ENCODE data around the gene SASH3.

Gene SASH3

DNA sequence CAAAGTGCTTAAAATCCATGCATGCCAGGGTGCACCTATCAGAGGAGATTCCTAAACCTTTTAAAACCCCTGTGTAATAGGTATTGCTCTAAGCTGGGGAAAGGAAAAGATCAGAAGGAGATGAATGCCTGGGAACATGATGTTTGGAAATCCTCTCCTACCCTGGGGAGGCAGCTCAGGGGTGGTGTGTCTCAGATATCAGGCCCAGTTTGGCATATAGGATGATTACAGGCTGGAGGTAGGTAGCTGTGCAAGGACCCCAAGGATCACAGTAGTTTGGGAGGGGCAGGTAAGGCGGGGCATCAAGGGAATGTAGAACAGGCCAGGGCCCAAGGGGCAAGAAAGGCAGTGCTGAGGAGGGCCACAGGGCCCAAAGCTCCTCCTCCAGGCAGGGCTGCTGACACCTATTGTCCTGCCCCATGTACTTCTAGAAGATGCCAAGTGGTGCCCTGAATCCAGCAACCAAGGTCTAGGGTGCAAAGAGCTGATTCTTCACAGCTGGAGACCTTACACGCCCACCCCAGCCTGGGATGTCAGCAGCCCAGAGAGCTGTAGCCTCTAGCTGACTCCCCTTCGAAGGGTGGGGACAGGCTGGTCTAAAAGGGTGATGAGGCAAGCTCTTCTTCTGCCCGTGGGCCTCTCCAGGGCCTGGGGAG is 17.6 kb downstream of the SASH3 start:
- Mint-ChIP-seq H3K4me1 (ENCODE audit: low read depth) (peaks cover 16% of the 10 kb centered on the region), H3K4me3 (no peak overlapping the region), H3K36me3 (ENCODE audit: low read depth) (peaks cover 48% of the 10 kb centered on the region), H3K9me3 (no peaks in the 10 kb centered on the region), H3K27me3 (ENCODE audit: low read depth) (no peaks in the 10 kb centered on the region), H3K27ac (no peak overlapping the region)
- DNase-seq (ENCODE audit: low spot score), result no peak

DNA sequence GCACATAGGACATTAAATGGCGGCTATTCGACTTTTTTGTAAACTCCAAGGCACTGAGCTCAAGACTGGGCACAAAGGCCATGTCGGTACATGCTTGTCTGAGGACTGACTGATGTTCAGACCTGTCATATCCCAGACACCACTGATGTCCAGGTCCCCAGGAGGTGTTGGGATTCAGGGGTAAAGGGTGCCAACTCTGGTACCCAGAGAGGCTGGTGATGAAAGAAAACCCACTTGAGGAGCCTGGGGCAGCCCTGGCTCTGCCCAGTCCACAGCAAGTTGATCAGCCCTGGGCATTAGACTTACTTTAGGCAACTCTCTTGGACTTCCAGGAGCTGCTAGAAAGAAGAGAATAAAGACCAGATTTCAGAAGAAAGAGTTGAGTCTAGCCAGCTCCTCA is 18.7 kb downstream of the SASH3 start:
- H3K27me3 Mint-ChIP-seq (ENCODE audit: low read depth), result no peaks in the 10 kb centered on the region
- H3K36me3 Mint-ChIP-seq (ENCODE audit: low read depth), result peaks cover 39% of the 10 kb centered on the region
- DNase-seq (ENCODE audit: low spot score), result no peak
- peaks cover 16% of the 10 kb centered on the region for H3K4me1 Mint-ChIP-seq (ENCODE audit: low read depth)
- H3K4me3 Mint-ChIP-seq, result no peak overlapping the region
- no peaks in the 10 kb centered on the region for H3K9me3 Mint-ChIP-seq
- peak overlapping the region; percentile 15 for H3K27ac Mint-ChIP-seq

DNA sequence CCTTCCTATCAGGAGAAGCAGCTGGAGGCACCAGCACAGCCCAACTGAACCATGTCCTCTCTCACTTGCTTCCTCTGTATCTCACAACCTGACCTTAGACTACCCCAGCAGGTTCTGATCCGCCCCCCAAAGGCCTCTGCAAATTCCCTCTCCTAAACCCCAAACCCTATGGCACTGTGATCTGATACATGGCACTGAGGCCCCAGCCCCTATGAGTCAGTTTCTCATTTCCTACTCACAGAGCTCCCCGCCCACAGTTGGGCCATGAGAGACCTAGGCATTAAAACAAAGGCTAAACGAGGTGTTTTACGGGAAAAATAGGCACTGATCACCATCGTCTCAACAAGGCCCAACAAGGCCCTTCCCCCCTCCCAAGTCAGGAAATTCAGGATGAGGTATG is 19.1 kb downstream of the SASH3 start:
- peak overlapping the region; percentile 15 for H3K27ac Mint-ChIP-seq
- H3K27me3 Mint-ChIP-seq (ENCODE audit: low read depth), result no peaks in the 10 kb centered on the region
- H3K9me3 Mint-ChIP-seq, result no peaks in the 10 kb centered on the region
- no peak overlapping the region for H3K4me3 Mint-ChIP-seq
- peak; percentile 47 for DNase-seq (ENCODE audit: low spot score)
- peaks cover 38% of the 10 kb centered on the region for H3K36me3 Mint-ChIP-seq (ENCODE audit: low read depth)
- peaks cover 16% of the 10 kb centered on the region for H3K4me1 Mint-ChIP-seq (ENCODE audit: low read depth)

DNA sequence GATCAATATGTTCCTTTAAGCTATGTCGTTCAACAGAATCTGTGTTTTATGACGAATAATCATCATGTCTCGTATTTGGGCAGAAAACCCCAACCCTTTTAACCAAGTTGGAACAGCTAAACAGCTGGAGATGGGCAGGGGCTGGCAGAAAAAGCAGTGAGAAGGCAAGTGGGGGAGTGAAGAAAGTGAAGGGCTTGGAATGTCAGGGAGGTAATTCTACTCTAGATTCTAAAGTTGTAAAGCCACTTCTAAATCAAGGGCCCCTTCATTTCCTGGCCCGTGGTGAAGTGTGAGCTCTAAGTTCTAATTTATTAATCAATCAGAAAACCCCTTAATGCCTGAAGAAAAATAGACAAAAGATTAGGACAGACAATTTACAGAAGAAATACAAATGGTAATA is 20.4 kb downstream of the SASH3 start:
- Mint-ChIP-seq H3K27ac (no peak overlapping the region), H3K9me3 (no peaks in the 10 kb centered on the region), H3K4me1 (ENCODE audit: low read depth) (peaks cover 14% of the 10 kb centered on the region), H3K27me3 (ENCODE audit: low read depth) (no peaks in the 10 kb centered on the region), H3K4me3 (no peak overlapping the region), H3K36me3 (ENCODE audit: low read depth) (peaks cover 30% of the 10 kb centered on the region)
- DNase-seq (ENCODE audit: low spot score), result no peak

DNA sequence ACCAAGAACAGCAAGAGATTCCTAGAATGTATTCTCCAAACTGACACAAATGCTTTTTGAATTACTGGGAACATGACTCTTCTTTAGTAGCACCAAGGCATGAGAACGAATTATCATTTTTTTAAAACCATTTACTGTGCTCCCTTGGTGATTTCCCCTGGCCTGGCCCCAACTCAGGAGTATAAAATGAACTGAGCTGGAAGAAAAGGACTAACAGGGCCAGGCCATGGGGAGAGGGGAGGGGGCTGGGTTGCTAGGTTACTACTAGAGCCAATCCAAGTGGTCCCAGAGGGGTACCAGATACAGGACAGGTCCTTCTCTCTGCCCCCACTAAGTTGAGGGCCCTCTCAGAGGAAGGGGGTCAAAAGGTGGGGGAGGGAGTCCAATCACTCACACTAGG is 23.1 kb downstream of the SASH3 start:
- H3K27me3 Mint-ChIP-seq (ENCODE audit: low read depth), result no peaks in the 10 kb centered on the region
- H3K9me3 Mint-ChIP-seq, result no peaks in the 10 kb centered on the region
- peaks cover 12% of the 10 kb centered on the region for H3K4me1 Mint-ChIP-seq (ENCODE audit: low read depth)
- DNase-seq (ENCODE audit: low spot score), result no peak
- no peak overlapping the region for H3K27ac Mint-ChIP-seq
- H3K36me3 Mint-ChIP-seq (ENCODE audit: low read depth), result peaks cover 24% of the 10 kb centered on the region
- no peak overlapping the region for H3K4me3 Mint-ChIP-seq

DNA sequence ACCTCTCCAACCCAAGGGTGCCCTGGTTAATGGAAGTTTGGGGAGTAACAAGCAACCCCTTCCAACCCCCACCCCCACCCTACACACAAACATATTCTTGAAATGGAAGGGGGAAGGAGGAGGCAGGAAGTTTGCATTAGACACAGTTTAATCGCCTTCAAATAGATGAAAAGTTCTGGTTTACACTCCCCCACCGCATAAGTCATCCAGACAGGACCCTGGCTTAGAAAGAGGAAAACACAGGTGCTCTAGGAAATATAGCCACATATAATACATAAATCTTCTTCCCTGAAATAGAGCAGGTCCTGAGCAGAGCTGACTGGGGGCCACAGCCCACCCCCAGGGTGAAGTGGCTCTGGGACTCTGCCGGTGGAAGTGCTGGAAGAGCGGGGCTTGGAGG is 25.1 kb downstream of the SASH3 start:
- Mint-ChIP-seq H3K27me3 (ENCODE audit: low read depth) (no peaks in the 10 kb centered on the region), H3K4me1 (ENCODE audit: low read depth) (peaks cover 15% of the 10 kb centered on the region), H3K9me3 (no peaks in the 10 kb centered on the region), H3K36me3 (ENCODE audit: low read depth) (peaks cover 19% of the 10 kb centered on the region), H3K27ac (no peak overlapping the region), H3K4me3 (no peak overlapping the region)
- no peak for DNase-seq (ENCODE audit: low spot score)

DNA sequence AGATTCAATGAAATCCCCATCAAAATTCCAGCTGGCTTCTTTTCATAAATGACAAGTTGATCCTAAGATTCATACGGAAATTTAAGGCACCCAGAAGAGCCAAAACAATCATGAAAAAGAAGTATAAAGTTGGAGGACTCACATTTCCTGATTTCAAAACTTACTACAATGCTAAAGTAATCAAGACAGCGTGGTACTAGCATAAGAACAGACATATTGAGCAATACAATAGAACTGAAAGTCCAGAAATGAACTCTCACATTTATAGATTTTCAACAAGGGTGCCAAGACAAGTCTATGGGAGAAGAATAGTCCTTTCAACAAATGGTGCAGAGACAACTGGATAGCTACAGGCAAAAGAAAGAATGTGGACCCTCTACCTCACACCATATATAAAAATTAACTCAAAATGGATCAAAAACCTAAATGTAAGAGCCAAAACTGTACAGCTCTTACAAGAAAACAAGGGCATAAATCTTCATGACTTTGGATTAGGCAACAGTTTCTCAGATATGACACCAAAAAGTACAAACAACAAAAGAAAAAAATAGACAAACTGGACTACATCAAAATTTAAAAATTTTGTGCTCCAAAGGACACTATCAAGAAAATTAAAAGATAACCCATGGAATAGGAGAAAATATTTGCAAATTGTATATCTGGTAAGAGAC is 28.5 kb downstream of the SASH3 start:
- Mint-ChIP-seq H3K36me3 (ENCODE audit: low read depth) (peaks cover 27% of the 10 kb centered on the region), H3K9me3 (no peaks in the 10 kb centered on the region), H3K4me3 (no peak overlapping the region), H3K27ac (peak overlapping the region; percentile 19), H3K4me1 (ENCODE audit: low read depth) (peaks cover 14% of the 10 kb centered on the region), H3K27me3 (ENCODE audit: low read depth) (no peaks in the 10 kb centered on the region)
- no peak for DNase-seq (ENCODE audit: low spot score)

DNA sequence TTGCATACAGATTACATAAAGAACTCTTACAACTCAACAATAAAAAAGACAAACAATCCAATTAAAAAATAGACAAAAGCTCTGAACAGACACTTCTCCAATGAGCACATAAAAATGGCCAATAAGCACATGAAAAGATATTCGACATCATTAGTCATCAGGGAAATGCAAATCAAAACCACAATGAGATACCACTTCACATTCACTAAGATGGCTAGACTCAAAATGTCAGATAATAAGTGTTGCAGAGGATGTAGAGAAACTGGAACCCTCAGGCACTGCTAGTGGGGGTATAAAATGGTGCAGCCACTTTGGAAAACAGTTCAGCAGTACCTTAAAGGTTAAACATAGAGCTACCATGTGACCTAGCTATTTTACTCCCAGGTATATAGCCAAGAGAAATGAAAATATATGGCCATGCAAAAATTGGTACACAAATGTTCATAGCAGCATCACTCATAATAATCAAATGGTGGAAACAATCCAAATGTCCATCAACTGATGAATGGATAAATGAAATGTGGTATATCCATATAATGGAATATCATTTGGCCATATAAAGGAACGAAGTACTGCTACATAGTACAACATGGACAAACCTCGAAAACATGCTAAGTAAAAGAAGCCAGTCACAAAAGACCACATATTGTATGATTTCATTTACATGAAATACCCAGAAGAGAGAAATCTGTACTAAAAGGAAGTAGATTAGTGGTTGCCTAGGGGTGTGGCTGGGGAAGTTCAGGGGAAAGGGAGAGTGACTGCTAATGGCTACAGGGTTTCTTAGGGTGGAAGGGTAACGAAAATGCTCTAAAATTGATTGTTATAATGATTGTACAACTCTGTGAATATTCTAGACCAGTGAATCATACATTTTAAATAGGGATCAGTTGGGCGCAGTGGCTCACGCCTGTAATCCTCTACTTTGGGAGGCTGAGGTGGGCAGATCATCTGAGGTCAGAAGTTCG is 29.4 kb downstream of the SASH3 start:
- no peaks in the 10 kb centered on the region for H3K9me3 Mint-ChIP-seq
- H3K27me3 Mint-ChIP-seq (ENCODE audit: low read depth), result no peaks in the 10 kb centered on the region
- H3K36me3 Mint-ChIP-seq (ENCODE audit: low read depth), result peaks cover 27% of the 10 kb centered on the region
- peaks cover 14% of the 10 kb centered on the region for H3K4me1 Mint-ChIP-seq (ENCODE audit: low read depth)
- H3K4me3 Mint-ChIP-seq, result no peak overlapping the region
- no peak for DNase-seq (ENCODE audit: low spot score)
- peak overlapping the region; percentile 19 for H3K27ac Mint-ChIP-seq

DNA sequence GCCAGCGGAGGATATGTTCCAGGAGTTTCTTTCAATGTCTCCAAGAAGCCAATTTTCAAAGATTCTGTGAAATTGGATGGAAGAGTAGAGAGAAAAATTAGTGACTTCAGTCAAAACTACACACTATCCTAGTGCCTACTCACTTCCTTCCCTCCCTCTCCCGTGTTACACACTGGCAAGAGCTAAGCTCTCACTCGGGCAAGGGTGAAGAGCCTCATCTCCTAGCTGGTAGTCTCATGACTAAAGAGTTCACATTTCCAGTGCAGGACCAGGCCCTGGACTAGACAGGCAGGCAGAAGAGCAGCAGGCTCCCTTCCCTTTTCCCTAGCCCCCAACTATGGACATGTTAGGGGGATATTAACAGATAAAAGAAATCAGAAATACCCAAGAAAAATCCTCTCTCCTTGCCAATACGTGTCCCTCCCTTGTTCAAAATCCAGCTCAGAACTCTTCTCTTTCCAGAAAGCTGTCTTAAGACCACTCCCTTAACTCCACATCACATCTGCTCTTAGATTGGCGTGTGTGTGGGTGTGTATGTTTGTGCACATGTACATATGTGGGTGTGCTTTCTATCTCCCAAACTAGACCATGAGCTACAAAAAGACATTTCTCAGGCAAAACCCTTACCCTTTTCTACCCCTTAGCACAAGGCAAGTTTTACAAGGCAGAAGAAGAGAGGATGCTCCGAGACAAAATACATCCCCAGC is 34.1 kb downstream of the SASH3 start:
- Mint-ChIP-seq H3K27ac (no peak overlapping the region), H3K27me3 (ENCODE audit: low read depth) (no peaks in the 10 kb centered on the region), H3K4me3 (no peak overlapping the region), H3K36me3 (ENCODE audit: low read depth) (peaks cover 19% of the 10 kb centered on the region), H3K4me1 (ENCODE audit: low read depth) (peaks cover 7% of the 10 kb centered on the region), H3K9me3 (no peaks in the 10 kb centered on the region)
- no peak for DNase-seq (ENCODE audit: low spot score)

DNA sequence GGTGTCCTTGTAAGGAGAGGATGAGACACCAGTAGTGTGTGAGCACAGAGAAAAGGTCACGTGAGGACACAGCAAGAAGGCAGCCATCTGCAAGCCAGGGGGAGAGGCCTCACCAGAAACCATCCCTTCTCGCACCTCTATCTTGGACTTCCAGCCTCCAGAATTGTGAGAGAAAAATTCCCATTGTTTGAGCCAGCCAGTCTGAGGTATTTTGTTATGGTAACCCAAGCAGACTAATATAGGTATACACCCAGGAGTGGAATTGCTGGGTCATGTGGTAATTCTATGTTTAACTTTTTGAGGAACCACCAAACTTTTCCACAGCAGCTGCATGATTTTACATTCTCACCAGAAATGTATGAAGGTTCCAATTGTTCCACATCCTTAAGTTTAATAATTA is 38.4 kb downstream of the SASH3 start:
- Mint-ChIP-seq H3K27me3 (ENCODE audit: low read depth) (no peaks in the 10 kb centered on the region), H3K4me1 (ENCODE audit: low read depth) (no peaks in the 10 kb centered on the region), H3K4me3 (no peak overlapping the region), H3K9me3 (no peaks in the 10 kb centered on the region), H3K36me3 (ENCODE audit: low read depth) (peaks cover 2% of the 10 kb centered on the region), H3K27ac (no peak overlapping the region)
- DNase-seq (ENCODE audit: low spot score), result no peak

DNA sequence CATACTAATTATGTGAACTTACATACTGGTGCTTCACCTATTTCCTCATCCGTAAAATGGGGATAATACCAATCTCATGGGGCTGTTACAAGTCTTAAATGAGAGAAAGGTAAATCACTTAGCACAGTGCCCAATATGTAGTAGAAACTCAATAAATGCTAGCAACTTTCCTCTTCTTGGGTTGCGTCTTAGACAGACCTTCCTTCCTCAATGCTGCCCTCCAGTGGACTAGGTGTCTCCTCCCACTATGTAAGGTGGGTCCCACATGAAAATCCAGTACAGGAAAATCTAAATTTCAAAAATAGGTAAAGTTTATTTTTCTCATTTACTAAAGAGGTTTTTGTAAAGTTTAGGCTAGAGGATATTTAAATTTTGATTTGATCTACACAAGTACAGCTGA is 43.4 kb downstream of the SASH3 start:
- no peak overlapping the region for H3K4me3 Mint-ChIP-seq
- peaks cover 7% of the 10 kb centered on the region for H3K4me1 Mint-ChIP-seq (ENCODE audit: low read depth)
- no peak for DNase-seq (ENCODE audit: low spot score)
- no peaks in the 10 kb centered on the region for H3K9me3 Mint-ChIP-seq
- H3K36me3 Mint-ChIP-seq (ENCODE audit: low read depth), result peaks cover 5% of the 10 kb centered on the region
- no peaks in the 10 kb centered on the region for H3K27me3 Mint-ChIP-seq (ENCODE audit: low read depth)
- peak overlapping the region; percentile 73 for H3K27ac Mint-ChIP-seq

DNA sequence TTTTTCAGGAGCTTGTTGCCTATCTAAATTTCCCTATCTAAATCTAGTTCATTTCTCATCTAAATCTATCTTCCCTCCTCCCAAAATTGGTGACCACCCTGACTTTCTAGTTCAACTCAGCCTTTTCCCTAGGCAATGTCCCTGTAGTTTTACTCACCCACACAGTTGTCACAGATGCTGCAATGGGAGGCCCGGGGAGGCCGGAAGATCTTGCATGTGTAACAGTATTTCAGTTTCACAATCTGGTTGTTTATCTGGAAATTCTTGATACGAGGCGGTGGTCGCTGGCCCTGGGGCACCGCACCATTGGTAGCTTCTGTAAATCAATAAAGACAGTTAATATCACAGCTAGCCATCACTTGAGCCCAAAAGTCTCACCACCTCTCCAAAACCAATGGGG is 43.8 kb downstream of the SASH3 start:
- no peaks in the 10 kb centered on the region for H3K9me3 Mint-ChIP-seq
- peaks cover 7% of the 10 kb centered on the region for H3K4me1 Mint-ChIP-seq (ENCODE audit: low read depth)
- no peak for DNase-seq (ENCODE audit: low spot score)
- H3K36me3 Mint-ChIP-seq (ENCODE audit: low read depth), result peaks cover 5% of the 10 kb centered on the region
- H3K4me3 Mint-ChIP-seq, result peak overlapping the region; percentile 56
- no peaks in the 10 kb centered on the region for H3K27me3 Mint-ChIP-seq (ENCODE audit: low read depth)
- H3K27ac Mint-ChIP-seq, result peak overlapping the region; percentile 73

DNA sequence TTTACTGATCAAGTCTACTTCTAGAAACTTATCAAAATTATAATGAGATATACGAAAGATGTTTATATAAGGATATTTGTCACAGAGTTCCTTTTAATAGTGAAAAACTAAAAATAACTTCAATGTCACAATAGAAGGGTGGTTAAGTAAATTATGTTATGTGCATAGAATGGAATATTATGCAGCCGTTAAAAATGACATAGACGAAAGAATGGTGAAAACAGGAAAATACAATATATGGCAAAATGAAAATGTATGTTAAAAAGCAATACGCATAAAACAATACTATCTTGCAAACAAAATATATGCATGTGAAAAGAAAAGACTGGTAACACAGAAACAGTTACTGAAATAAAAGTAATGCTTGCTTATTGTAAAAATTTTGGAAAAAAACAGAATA is 44.9 kb downstream of the SASH3 start:
- no peak overlapping the region for H3K27ac Mint-ChIP-seq
- H3K9me3 Mint-ChIP-seq, result no peaks in the 10 kb centered on the region
- peaks cover 9% of the 10 kb centered on the region for H3K36me3 Mint-ChIP-seq (ENCODE audit: low read depth)
- no peaks in the 10 kb centered on the region for H3K27me3 Mint-ChIP-seq (ENCODE audit: low read depth)
- no peak overlapping the region for H3K4me3 Mint-ChIP-seq
- DNase-seq (ENCODE audit: low spot score), result no peak
- peaks cover 7% of the 10 kb centered on the region for H3K4me1 Mint-ChIP-seq (ENCODE audit: low read depth)

Data from T-helper 2 cell treated with Interferon-gamma antibody and Interleukin-4, amounts not matched to agents 5 μg/mL and 100 μg/mL, for 36 hours (primary cell).